Activated CD4-positive, alpha-beta T cell treated with anti-CD3 and anti-CD28 coated beads, Interleukin-2, amount 10 ng/mL, durations not matched to agents 7 days and 5 days (primary cell): Measurements from ENCODE around the gene FSTL4. TPM values are rescaled to one million over a fixed set of nuclear protein-coding genes. Genes with fewer than 3 reads are reported as not detected.
"Not testable (repeated sequence)": the region's sequence is repeated elsewhere in the genome, so short reads cannot be mapped to it uniquely, and the experiment has no call there.

Experiments
- CTCF ChIA-PET: fragments of 350-600 bp; sonication (Branson Sonifier 250); formaldehyde crosslinking; loops from one replicate; lab custom pipeline; 2021; ENCODE audit warnings: antibody characterized with exemption; lab: Charles Lee
- POLR2A ChIA-PET: fragments of 350-600 bp; sonication (Branson Sonifier 250); formaldehyde crosslinking; loops from one replicate; lab custom pipeline; 2021; ENCODE audit warnings: antibody characterized with exemption; lab: Charles Lee
- DNase-seq: peaks from one replicate; pipeline ENCODE4 v3.0.0-alpha.2; 2020
- H3K27ac Mint-ChIP-seq: one replicate; pipeline ENCODE4 v1.8.0; 2021; ENCODE audit warnings: mild to moderate bottlenecking, moderate library complexity, mixed read lengths
- H3K27me3 Mint-ChIP-seq: one replicate; pipeline ENCODE4 v1.8.0; 2021; ENCODE audit warnings: mixed read lengths
- H3K36me3 Mint-ChIP-seq: one replicate; pipeline ENCODE4 v1.8.0; 2021; ENCODE audit warnings: low read depth, mixed read lengths
- H3K4me1 Mint-ChIP-seq: one replicate; pipeline ENCODE4 v1.8.0; 2021; ENCODE audit warnings: mixed read lengths
- H3K4me3 Mint-ChIP-seq: one replicate; pipeline ENCODE4 v1.8.0; 2021; ENCODE audit warnings: mild to moderate bottlenecking, moderate library complexity, mixed read lengths
- H3K9me3 Mint-ChIP-seq: one replicate; pipeline ENCODE4 v1.8.0; 2021; ENCODE audit warnings: mixed read lengths
- total RNA-seq, 2 experiments: library from RNA; stranded (reverse); gene quantifications; one replicate each; pipeline ENCODE4 v1.2.3, GENCODE V29; 2021

FSTL4 gene
- total RNA-seq, 2 experiments from 2014 or later: not detected

- H3K4me1 Mint-ChIP-seq, H3K9me3 Mint-ChIP-seq, H3K27ac Mint-ChIP-seq, H3K36me3 Mint-ChIP-seq, POLR2A ChIA-PET, CTCF ChIA-PET, H3K4me3 Mint-ChIP-seq, DNase-seq, H3K27me3 Mint-ChIP-seq: not testable (repeated sequence)
These were observed 396.2 kb downstream of the FSTL4 start for GRCh38 chr5:133216138-133216537.

- Mint-ChIP-seq H3K4me3 (no peak overlapping the region), H3K4me1 (no peaks in the 10 kb centered on the region), H3K9me3 (no peaks in the 10 kb centered on the region), H3K36me3 (no peaks in the 10 kb centered on the region), H3K27me3 (no peaks in the 10 kb centered on the region), H3K27ac (no peak overlapping the region)
- ChIA-PET POLR2A (no interaction called here), CTCF (no interaction called here)
- DNase-seq: no peak
These were observed 398.1 kb downstream of the FSTL4 start for GRCh38 chr5:133214153-133214820.

- no peak overlapping the region for H3K27ac Mint-ChIP-seq
- H3K4me3 Mint-ChIP-seq: no peak overlapping the region
- H3K36me3 Mint-ChIP-seq: no peaks in the 10 kb centered on the region
- peaks cover 13% of the 10 kb centered on the region for H3K27me3 Mint-ChIP-seq
- no peak for DNase-seq
- POLR2A ChIA-PET: no interaction called here
- CTCF ChIA-PET: no interaction called here
- no peaks in the 10 kb centered on the region for H3K9me3 Mint-ChIP-seq
- H3K4me1 Mint-ChIP-seq: no peaks in the 10 kb centered on the region
These were observed 406.7 kb downstream of the FSTL4 start for GRCh38 chr5:133205649-133206048.

GRCh38 chr5:133205204-133205603, 407.1 kb downstream of the FSTL4 start:
- ChIA-PET POLR2A (no interaction called here), CTCF (no interaction called here)
- H3K4me1 Mint-ChIP-seq: no peaks in the 10 kb centered on the region
- H3K27ac Mint-ChIP-seq: no peak overlapping the region
- no peaks in the 10 kb centered on the region for H3K9me3 Mint-ChIP-seq
- DNase-seq: no peak
- H3K4me3 Mint-ChIP-seq: no peak overlapping the region
- H3K36me3 Mint-ChIP-seq: no peaks in the 10 kb centered on the region
- H3K27me3 Mint-ChIP-seq: peaks cover 13% of the 10 kb centered on the region

GRCh38 chr5:133203317-133204305, 408.7 kb downstream of the FSTL4 start:
- POLR2A ChIA-PET: no interaction called here
- CTCF ChIA-PET: interaction anchor here (0.5 to 1.0 kb wide), 2 partner anchors 12 to 23 kb away, joined by 3 read pairs; no protein-coding TSS in a partner anchor
- H3K27me3 Mint-ChIP-seq: peaks cover 11% of the 10 kb centered on the region
- no peak overlapping the region for H3K4me3 Mint-ChIP-seq
- no peak for DNase-seq
- no peak overlapping the region for H3K27ac Mint-ChIP-seq
- H3K9me3 Mint-ChIP-seq: no peaks in the 10 kb centered on the region
- H3K36me3 Mint-ChIP-seq: no peaks in the 10 kb centered on the region
- H3K4me1 Mint-ChIP-seq: no peaks in the 10 kb centered on the region

GRCh38 chr5:133202066-133202665, 410.2 kb downstream of the FSTL4 start:
- Mint-ChIP-seq H3K27me3 (peaks cover 3% of the 10 kb centered on the region), H3K27ac (no peak overlapping the region), H3K36me3 (no peaks in the 10 kb centered on the region), H3K4me1 (no peaks in the 10 kb centered on the region), H3K4me3 (no peak overlapping the region), H3K9me3 (no peaks in the 10 kb centered on the region)
- CTCF ChIA-PET: no interaction called here
- POLR2A ChIA-PET: no interaction called here
- no peak for DNase-seq

- Mint-ChIP-seq H3K27me3 (peaks cover 2% of the 10 kb centered on the region), H3K27ac (no peak overlapping the region), H3K9me3 (no peaks in the 10 kb centered on the region), H3K36me3 (no peaks in the 10 kb centered on the region), H3K4me1 (no peaks in the 10 kb centered on the region), H3K4me3 (no peak overlapping the region)
- ChIA-PET POLR2A (no interaction called here), CTCF (interaction anchor here (0.5 kb wide), 1 partner anchor 44 kb away, joined by 3 read pairs; no protein-coding TSS in a partner anchor)
- DNase-seq: no peak
These were observed 411.0 kb downstream of the FSTL4 start for GRCh38 chr5:133201310-133201709.

GRCh38 chr5:133200256-133200655, 412.1 kb downstream of the FSTL4 start:
- H3K4me1 Mint-ChIP-seq: no peaks in the 10 kb centered on the region
- no peak overlapping the region for H3K4me3 Mint-ChIP-seq
- CTCF ChIA-PET: interaction anchor here (0.8 kb wide), 1 partner anchor 161 kb away, joined by 3 read pairs; no protein-coding TSS in a partner anchor
- no peak overlapping the region for H3K27ac Mint-ChIP-seq
- POLR2A ChIA-PET: no interaction called here
- H3K9me3 Mint-ChIP-seq: no peaks in the 10 kb centered on the region
- no peak for DNase-seq
- no peaks in the 10 kb centered on the region for H3K36me3 Mint-ChIP-seq
- peaks cover 2% of the 10 kb centered on the region for H3K27me3 Mint-ChIP-seq

- peaks cover 2% of the 10 kb centered on the region for H3K27me3 Mint-ChIP-seq
- POLR2A ChIA-PET: no interaction called here
- no peaks in the 10 kb centered on the region for H3K9me3 Mint-ChIP-seq
- CTCF ChIA-PET: interaction anchor here (0.8 kb wide), 1 partner anchor 162 kb away, joined by 3 read pairs; no protein-coding TSS in a partner anchor
- DNase-seq: no peak
- H3K4me3 Mint-ChIP-seq: no peak overlapping the region
- no peak overlapping the region for H3K27ac Mint-ChIP-seq
- no peaks in the 10 kb centered on the region for H3K4me1 Mint-ChIP-seq
- no peaks in the 10 kb centered on the region for H3K36me3 Mint-ChIP-seq
These were observed 412.7 kb downstream of the FSTL4 start for GRCh38 chr5:133199417-133200178.

GRCh38 chr5:133198511-133198910, 413.8 kb downstream of the FSTL4 start:
- ChIA-PET POLR2A (no interaction called here), CTCF (no interaction called here)
- H3K27ac Mint-ChIP-seq: no peak overlapping the region
- no peaks in the 10 kb centered on the region for H3K9me3 Mint-ChIP-seq
- no peak for DNase-seq
- H3K36me3 Mint-ChIP-seq: no peaks in the 10 kb centered on the region
- H3K4me1 Mint-ChIP-seq: no peaks in the 10 kb centered on the region
- peaks cover 2% of the 10 kb centered on the region for H3K27me3 Mint-ChIP-seq
- no peak overlapping the region for H3K4me3 Mint-ChIP-seq

GRCh38 chr5:133196441-133197085, 415.8 kb downstream of the FSTL4 start:
- CTCF ChIA-PET: interaction anchor here (0.6 to 1.2 kb wide), 2 partner anchors 65 to 134 kb away, joined by 3 read pairs; no protein-coding TSS in a partner anchor
- no peak overlapping the region for H3K4me3 Mint-ChIP-seq
- DNase-seq: no peak

GRCh38 chr5:133195250-133195649, 417.1 kb downstream of the FSTL4 start:
- no peaks in the 10 kb centered on the region for H3K4me1 Mint-ChIP-seq

More at GRCh38 chr5:133196441-133197085, 415.8 kb downstream of the FSTL4 start:
- POLR2A ChIA-PET: no interaction called here
- Mint-ChIP-seq H3K36me3 (no peaks in the 10 kb centered on the region), H3K27ac (no peak overlapping the region), H3K27me3 (peaks cover 2% of the 10 kb centered on the region), H3K9me3 (no peaks in the 10 kb centered on the region), H3K4me1 (no peaks in the 10 kb centered on the region)

More at GRCh38 chr5:133195250-133195649, 417.1 kb downstream of the FSTL4 start:
- CTCF ChIA-PET: interaction anchor here (1.0 kb wide), 1 partner anchor 54 kb away, joined by 3 read pairs; no protein-coding TSS in a partner anchor
- POLR2A ChIA-PET: no interaction called here
- Mint-ChIP-seq H3K36me3 (no peaks in the 10 kb centered on the region), H3K27ac (no peak overlapping the region), H3K9me3 (no peaks in the 10 kb centered on the region), H3K27me3 (peaks cover 2% of the 10 kb centered on the region), H3K4me3 (no peak overlapping the region)
- DNase-seq: no peak
